IMR-90 (cell line): ENCODE measurements around the gene BTBD2. TPM values are rescaled to one million over a fixed set of nuclear protein-coding genes. Genes with fewer than 3 reads are reported as not detected.

ENCODE experiments used
- ATAC-seq: fragments of 200-7000 bp; cut with Tn5 transposase; 2 replicates; pipeline ENCODE4 v1.9.1; 2020; ENCODE audit warnings: low read depth, mild to moderate bottlenecking, moderate library complexity
- BruUV-seq: library from RNA; stranded (reverse); fragments of 400-500 nt; replicated peaks from 2 replicates; lab custom pipeline; 2021; lab: Mats Ljungman, UMichigan
- CTCF ChIA-PET: fragments of 300-600 bp; formaldehyde crosslinking; extraction: SDS; loops from one replicate; lab custom pipeline; 2021; ENCODE audit warnings: antibody characterized with exemption; lab: Yijun Ruan, JAX
- POLR2A ChIA-PET: fragments of 300-600 bp; sonication (Branson Sonifier 250); formaldehyde crosslinking; loops from one replicate; lab custom pipeline; 2022; ENCODE audit warnings: antibody characterized with exemption; ENCODE audit not compliant: unreplicated experiment; lab: Charles Lee
- DNase-seq: peaks from one replicate; pipeline ENCODE4 v3.0.0; 2013
- H2AFZ ChIP-seq: replicated peaks from 2 replicates; pipeline ENCODE3; 2013; ENCODE audit warnings: low read length, mild to moderate bottlenecking; ENCODE audit not compliant: poor library complexity
- H2AK5ac ChIP-seq: 2 replicates; pipeline ENCODE4 v1.6.1; 2013; ENCODE audit warnings: low read depth, low read length, inconsistent platforms
- H2AK9ac ChIP-seq: replicated peaks from 2 replicates; pipeline ENCODE3; 2013; ENCODE audit warnings: mild to moderate bottlenecking, low read depth, low read length, moderate library complexity; ENCODE audit not compliant: poor library complexity
- H2BK120ac ChIP-seq: 2 replicates; pipeline ENCODE4 v1.6.1; 2013; ENCODE audit warnings: low read depth, low read length, inconsistent platforms
- H2BK15ac ChIP-seq: 3 replicates; pipeline ENCODE4 v1.6.1; 2013; ENCODE audit warnings: low read depth, low read length, inconsistent platforms
- H2BK20ac ChIP-seq: 2 replicates; pipeline ENCODE4 v1.6.1; 2013; ENCODE audit warnings: low read depth, mild to moderate bottlenecking, inconsistent platforms, low read length, moderate library complexity
- H2BK5ac ChIP-seq: 2 replicates; pipeline ENCODE4 v1.6.1; 2013; ENCODE audit warnings: mild to moderate bottlenecking, low read depth, low read length, inconsistent platforms; ENCODE audit not compliant: poor library complexity, severe bottlenecking
- H3K14ac ChIP-seq: replicated peaks from 2 replicates; pipeline ENCODE4 v1.6.1; 2013; ENCODE audit warnings: low read depth, low read length, inconsistent platforms
- H3K18ac ChIP-seq: 2 replicates; pipeline ENCODE4 v1.6.1; 2013; ENCODE audit warnings: low read depth, low read length, control low read depth
- H3K23ac ChIP-seq: 2 replicates; pipeline ENCODE4 v1.6.1; 2013; ENCODE audit warnings: low read depth, low read length, inconsistent platforms
- H3K27ac ChIP-seq: 2 replicates; pipeline ENCODE4 v1.5.1; 2013; ENCODE audit warnings: mild to moderate bottlenecking, control low read depth, low read length; ENCODE audit not compliant: insufficient read depth
- H3K27me3 ChIP-seq: 2 replicates; pipeline ENCODE4 v1.6.1; 2013; ENCODE audit warnings: low read length; ENCODE audit not compliant: control insufficient read depth, insufficient read depth
- H3K36me3 ChIP-seq: 2 replicates; pipeline ENCODE4 v1.6.1; 2013; ENCODE audit warnings: low read length, mixed read lengths; ENCODE audit not compliant: control insufficient read depth, insufficient read depth
- H3K4ac ChIP-seq: 2 replicates; pipeline ENCODE4 v1.6.1; 2013; ENCODE audit warnings: low read depth, low read length, inconsistent platforms
- H3K4me1 ChIP-seq: 2 replicates; pipeline ENCODE4 v1.6.1; 2013; ENCODE audit warnings: low read length, mixed read lengths; ENCODE audit not compliant: control insufficient read depth, insufficient read depth
- H3K4me2 ChIP-seq: 2 replicates; pipeline ENCODE4 v1.6.1; 2013; ENCODE audit warnings: low read depth, mild to moderate bottlenecking, control low read depth, low read length, moderate library complexity
- H3K4me3 ChIP-seq: 2 replicates; pipeline ENCODE4 v1.5.1; 2013; ENCODE audit warnings: low read depth, mild to moderate bottlenecking, control low read depth, low read length, moderate library complexity; ENCODE audit not compliant: insufficient read depth
- H3K56ac ChIP-seq: 2 replicates; pipeline ENCODE4 v1.6.1; 2013; ENCODE audit warnings: low read length, inconsistent platforms; ENCODE audit not compliant: insufficient read depth; ENCODE audit errors: extremely low read depth
- H3K79me1 ChIP-seq, 2 experiments: 2 replicates each; pipeline ENCODE4 v1.6.1; 2013; ENCODE audit warnings: low read length in 2 of 2, inconsistent platforms in 1 of 2, low read depth in 1 of 2
- H3K9ac ChIP-seq: 2 replicates; pipeline ENCODE4 v1.6.1; 2013; ENCODE audit warnings: low read depth, low read length, control low read depth
- H3K9me1 ChIP-seq: 2 replicates; pipeline ENCODE4 v1.6.1; 2013; ENCODE audit warnings: low read length, inconsistent platforms; ENCODE audit not compliant: insufficient read depth
- H3K9me3 ChIP-seq: 2 replicates; pipeline ENCODE4 v1.6.1; 2013; ENCODE audit warnings: low read length; ENCODE audit not compliant: control insufficient read depth, insufficient read depth
- H4K20me1 ChIP-seq: 2 replicates; pipeline ENCODE4 v1.6.1; 2013; ENCODE audit warnings: low read length, inconsistent platforms; ENCODE audit not compliant: insufficient read depth
- H4K5ac ChIP-seq: 2 replicates; pipeline ENCODE4 v1.6.1; 2013; ENCODE audit warnings: mild to moderate bottlenecking, low read depth, low read length, control low read depth
- H4K8ac ChIP-seq, 2 experiments: 2 replicates each; pipeline ENCODE4 v1.6.1; 2013; ENCODE audit warnings: low read depth in 2 of 2, low read length in 2 of 2, control low read depth in 1 of 2, inconsistent platforms in 1 of 2
- H4K91ac ChIP-seq: 2 replicates; pipeline ENCODE4 v1.6.1; 2013; ENCODE audit warnings: low read depth, low read length, inconsistent platforms; ENCODE audit not compliant: insufficient read depth
- BHLHE40 ChIP-seq: fragments of 150-350 bp; IDR thresholded peaks from 2 replicates; pipeline ENCODE4 v1.6.1; 2016; ENCODE audit warnings: mild to moderate bottlenecking, low read depth, low read length
- CEBPB ChIP-seq: IDR thresholded peaks from 2 replicates; pipeline ENCODE4 v1.6.1; 2012; ENCODE audit warnings: low read depth, low read length, improper control_type of control experiment
- CHD1 ChIP-seq: IDR thresholded peaks from 2 replicates; pipeline ENCODE4 v1.6.1; 2012; ENCODE audit warnings: low read depth, low read length, improper control_type of control experiment
- ELK1 ChIP-seq: fragments of 150-350 bp; IDR thresholded peaks from 2 replicates; pipeline ENCODE4 v1.6.1; 2016; ENCODE audit warnings: low read depth, mild to moderate bottlenecking, low read length, moderate library complexity, borderline replicate concordance
- FOS ChIP-seq: fragments of 150-350 bp; IDR thresholded peaks from 2 replicates; pipeline ENCODE4 v1.6.1; 2016; ENCODE audit warnings: low read depth, low read length
- MAFK ChIP-seq: IDR thresholded peaks from 2 replicates; pipeline ENCODE4 v1.6.1; 2012; ENCODE audit warnings: low read depth, low read length, improper control_type of control experiment
- MAZ ChIP-seq: IDR thresholded peaks from 2 replicates; pipeline ENCODE4 v1.6.1; 2012; ENCODE audit warnings: low read depth, mild to moderate bottlenecking, low read length, improper control_type of control experiment, moderate library complexity, borderline replicate concordance
- MXI1 ChIP-seq: IDR thresholded peaks from 2 replicates; pipeline ENCODE4 v1.6.1; 2012; ENCODE audit warnings: low read depth, mild to moderate bottlenecking, low read length, moderate library complexity, borderline replicate concordance
- POLR2A ChIP-seq: IDR thresholded peaks from 2 replicates; pipeline ENCODE4 v1.6.1; 2012; ENCODE audit warnings: mild to moderate bottlenecking, low read depth, low read length
- RAD21 ChIP-seq: IDR thresholded peaks from 2 replicates; pipeline ENCODE4 v1.6.1; 2012; ENCODE audit warnings: low read length, improper control_type of control experiment
- RCOR1 ChIP-seq: IDR thresholded peaks from 2 replicates; pipeline ENCODE4 v1.6.1; 2012; ENCODE audit warnings: mild to moderate bottlenecking, low read length, improper control_type of control experiment; ENCODE audit not compliant: insufficient replicate concordance
- RFX5 ChIP-seq: IDR thresholded peaks from 2 replicates; pipeline ENCODE4 v1.8.0; 2012; ENCODE audit warnings: low read depth, mild to moderate bottlenecking, low read length, moderate library complexity
- SMC3 ChIP-seq: fragments of 150-350 bp; IDR thresholded peaks from 2 replicates; pipeline ENCODE4 v1.6.1; 2016; ENCODE audit warnings: low read depth, mild to moderate bottlenecking, antibody characterized with exemption, low read length, moderate library complexity
- USF2 ChIP-seq: fragments of 150-350 bp; IDR thresholded peaks from 2 replicates; pipeline ENCODE4 v1.6.1; 2017; ENCODE audit warnings: mild to moderate bottlenecking, antibody characterized with exemption, low read length, low read depth
- WGBS, 2 experiments: methylation state at CpG; one replicate each; pipeline versions ENCODE4 v1.1.5 to v1.1.7; 2013; ENCODE audit warnings: missing lambda C conversion rate in 2 of 2; ENCODE audit not compliant: insufficient read length in 1 of 2; ENCODE audit errors: extremely low coverage in 2 of 2; 5-methylcytosine and 5-hydroxymethylcytosine counted together
- dilution Hi-C: fragments of 300-500 bp; cut with HindIII; formaldehyde crosslinking; loops from one replicate; pipeline ENCODE4 v1.14.3; 2018; ENCODE audit warnings: low sequenced_read_pairs; ENCODE audit not compliant: unreplicated experiment
- in situ Hi-C: fragments of 300-500 bp; cut with MboI; formaldehyde crosslinking; loops from 3 replicates; pipeline ENCODE4 v1.14.3; 2019; ENCODE audit warnings: low sequenced_read_pairs, inconsistent platforms, mixed read lengths
- intact Hi-C: fragments of 100-400 bp; cut with micrococcal nuclease; formaldehyde crosslinking; loops from 2 replicates; pipeline ENCODE4 v1.10.0; 2022
- polyA plus RNA-seq, 3 experiments: library from polyadenylated mRNA; depleted of rRNA; stranded (reverse); fragments of >200 nt; gene quantifications; 2 replicates each; pipeline ENCODE4 v1.2.3, GENCODE V29; 2012; ENCODE audit warnings: low replicate concordance in 1 of 3
- total RNA-seq: library from RNA; depleted of rRNA; stranded (reverse); fragments of >200 nt; gene quantifications from 2 replicates; pipeline ENCODE4 v1.2.3, GENCODE V29; 2012

Gene BTBD2
- total and polyA plus RNA-seq, 2 of the 4 experiments (the other 2 are of a cell fraction), result 24.4 to 65.7 TPM

GRCh38 chr19:2043251-2043641 lies 27.7 kb upstream of the BTBD2 start:
- Histone ChIP-seq H3K23ac (no peak overlapping the region), H3K4me3 (no peak overlapping the region), H3K79me1 (peaks cover 5 to 49% of the 10 kb centered on the region in 2 experiments; a peak in 3 of 4 replicates), H4K5ac (no peak overlapping the region), H2AK5ac (no peak overlapping the region; the same call in 1 of the 2 replicates), H3K56ac (no peak overlapping the region), H3K4ac (no peak overlapping the region), H3K18ac (no peak overlapping the region), H3K36me3 (peaks cover 53% of the 10 kb centered on the region), H3K27me3 (no peaks in the 10 kb centered on the region), H3K27ac (no peak overlapping the region), H2BK15ac (no peak overlapping the region), H2BK5ac (no peak overlapping the region), H3K14ac (no peak overlapping the region), H2BK20ac (no peak overlapping the region), H3K4me1 (peaks cover 22% of the 10 kb centered on the region), H4K8ac (no peak overlapping the region; a peak in 1 of 4 replicates), H2BK120ac (no peak overlapping the region), H3K4me2 (no peak overlapping the region), H2AK9ac (peak overlapping the region; percentile 95), H3K9me3 (no peaks in the 10 kb centered on the region), H3K9me1 (0 out of 2 replicates have a peak, but pooled peaks cover 4% of the 10 kb centered on the region), H4K20me1 (peaks cover 39% of the 10 kb centered on the region), H4K91ac (no peak overlapping the region), H3K9ac (no peak overlapping the region), H2AFZ (no peak overlapping the region)
- CTCF ChIA-PET, result no interaction called here
- TF ChIP-seq CHD1 (no peak), CEBPB (no peak), ELK1 (no peak), RCOR1 (no peak), RAD21 (no peak), POLR2A (no peak), RFX5 (no peak), MAFK (no peak), BHLHE40 (no peak), MXI1 (no peak), SMC3 (no peak), USF2 (no peak), MAZ (no peak), FOS (no peak)
- intact Hi-C loops (no loop called here), dilution Hi-C loops (no loop called here), in situ Hi-C loops (no loop called here)
- POLR2A ChIA-PET, result no interaction called here
- WGBS, 2 experiments, result 86% methylated on average over 6 of the region's 9 CpGs; no CpG with 5 or more reads in 1 of the 2 experiments
- ATAC-seq (no peak), DNase-seq (no peak)
- no TSS peak for BruUV-seq
